Stimulated activated CD4-positive, alpha-beta T cell treated with anti-CD3 and anti-CD28 coated beads, TNF-alpha, amount 100 ng/mL, for 24 hours (primary cell): ENCODE data around the gene CLEC19A.

Experiments used
- DNase-seq, 3 experiments: peaks; one replicate each; pipeline ENCODE4 v3.0.0-alpha.2; 2020; ENCODE audit warnings: low read depth in 3 of 3

The CLEC19A gene

GRCh38 chr16:19323596-19323995 is 38.1 kb downstream of the CLEC19A start:
- DNase-seq: no peak

GRCh38 chr16:19328364-19328763 is 42.8 kb downstream of the CLEC19A start:
- DNase-seq: no peak

GRCh38 chr16:19329932-19330331 is 44.4 kb downstream of the CLEC19A start:
- no peak for DNase-seq

- no peak for DNase-seq
Observed at GRCh38 chr16:19330841-19331397, 45.4 kb downstream of the CLEC19A start.

- no peak for DNase-seq
Observed at GRCh38 chr16:19331794-19332193, 46.3 kb downstream of the CLEC19A start.

- DNase-seq: no peak
Observed at GRCh38 chr16:19338335-19338734, 52.8 kb downstream of the CLEC19A start.

GRCh38 chr16:19344224-19344801 is 58.8 kb downstream of the CLEC19A start:
- DNase-seq: no peak

- no peak for DNase-seq
Observed at GRCh38 chr16:19344980-19345379, 59.4 kb downstream of the CLEC19A start.

GRCh38 chr16:19346335-19346922 is 60.9 kb downstream of the CLEC19A start:
- DNase-seq: no peak

GRCh38 chr16:19348125-19348524 is 62.6 kb downstream of the CLEC19A start:
- DNase-seq: no peak

- no peak for DNase-seq
Observed at GRCh38 chr16:19348578-19349315, 63.2 kb downstream of the CLEC19A start.

GRCh38 chr16:19354371-19354770 is 68.8 kb downstream of the CLEC19A start:
- DNase-seq: no peak

GRCh38 chr16:19356024-19356952 is 70.8 kb downstream of the CLEC19A start:
- DNase-seq: no peak

GRCh38 chr16:19359556-19359955 is 74.0 kb downstream of the CLEC19A start:
- DNase-seq: no peak
